Esophagus muscularis mucosa (tissue), 4 donors: ENCODE measurements around the gene ARRDC5.

Experiments
- EP300 ChIP-seq: sonication (generic); formaldehyde crosslinking; IDR thresholded peaks from one replicate; pipeline ENCODE4 v1.6.1; 2017; ENCODE audit warnings: antibody characterized with exemption
- POLR2A ChIP-seq: fragments of 450-650 bp; IDR thresholded peaks from one replicate; pipeline ENCODE4 v1.6.1; 2017; ENCODE audit warnings: antibody characterized with exemption, moderate library complexity, mild to moderate bottlenecking, low read depth
- TF ChIP-seq, protein P1 (sequence below), 3 experiments: fragments of 200-600 bp in 2 of 3; fragments of 450-650 bp in 1 of 3; sonication (generic) in 2 of 3; IDR thresholded peaks; one replicate each; pipeline ENCODE4 v1.5.1; 2017 to 2019; ENCODE audit warnings: antibody characterized with exemption in 3 of 3, mild to moderate bottlenecking in 2 of 3, moderate library complexity in 1 of 3

DNA sequence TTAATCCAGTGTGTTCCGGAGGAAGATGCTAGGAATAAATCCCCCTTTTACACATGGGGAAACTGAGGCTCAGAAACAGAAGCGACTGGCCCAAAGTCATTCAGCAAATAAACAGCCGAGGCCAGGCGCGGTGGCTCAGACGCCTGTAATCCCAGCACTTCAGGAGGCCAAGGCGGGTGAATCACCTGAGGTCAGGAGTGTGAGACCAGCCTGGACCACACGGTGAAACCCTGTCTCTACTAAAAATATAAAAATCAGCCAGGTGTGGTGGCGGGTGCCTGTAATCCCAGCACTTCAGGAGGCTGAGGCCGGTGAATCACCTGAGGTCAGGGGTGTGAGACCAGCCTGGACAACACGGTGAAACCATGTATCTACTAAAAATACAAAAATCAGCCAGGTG, 23.7 kb downstream of the ARRDC5 start:
- TF ChIP-seq, protein P1, sequence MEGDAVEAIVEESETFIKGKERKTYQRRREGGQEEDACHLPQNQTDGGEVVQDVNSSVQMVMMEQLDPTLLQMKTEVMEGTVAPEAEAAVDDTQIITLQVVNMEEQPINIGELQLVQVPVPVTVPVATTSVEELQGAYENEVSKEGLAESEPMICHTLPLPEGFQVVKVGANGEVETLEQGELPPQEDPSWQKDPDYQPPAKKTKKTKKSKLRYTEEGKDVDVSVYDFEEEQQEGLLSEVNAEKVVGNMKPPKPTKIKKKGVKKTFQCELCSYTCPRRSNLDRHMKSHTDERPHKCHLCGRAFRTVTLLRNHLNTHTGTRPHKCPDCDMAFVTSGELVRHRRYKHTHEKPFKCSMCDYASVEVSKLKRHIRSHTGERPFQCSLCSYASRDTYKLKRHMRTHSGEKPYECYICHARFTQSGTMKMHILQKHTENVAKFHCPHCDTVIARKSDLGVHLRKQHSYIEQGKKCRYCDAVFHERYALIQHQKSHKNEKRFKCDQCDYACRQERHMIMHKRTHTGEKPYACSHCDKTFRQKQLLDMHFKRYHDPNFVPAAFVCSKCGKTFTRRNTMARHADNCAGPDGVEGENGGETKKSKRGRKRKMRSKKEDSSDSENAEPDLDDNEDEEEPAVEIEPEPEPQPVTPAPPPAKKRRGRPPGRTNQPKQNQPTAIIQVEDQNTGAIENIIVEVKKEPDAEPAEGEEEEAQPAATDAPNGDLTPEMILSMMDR (IDR thresholded peaks at IDR 0.05): no peak
- TF ChIP-seq POLR2A: no peak
- no peak for TF ChIP-seq EP300
